Nucleus accumbens (tissue), 56 donors: Measurements from ENCODE around the gene GTF2H4.
"Not testable (repeated sequence)": the region's sequence is repeated elsewhere in the genome, so short reads cannot be mapped to it uniquely, and the experiment has no call there.

ENCODE experiments used
- DNase-seq, 56 donors: peaks; one replicate each; lab custom pipeline; 2025; lab: John Stamatoyannopoulos, UW

GTF2H4 gene

DNA sequence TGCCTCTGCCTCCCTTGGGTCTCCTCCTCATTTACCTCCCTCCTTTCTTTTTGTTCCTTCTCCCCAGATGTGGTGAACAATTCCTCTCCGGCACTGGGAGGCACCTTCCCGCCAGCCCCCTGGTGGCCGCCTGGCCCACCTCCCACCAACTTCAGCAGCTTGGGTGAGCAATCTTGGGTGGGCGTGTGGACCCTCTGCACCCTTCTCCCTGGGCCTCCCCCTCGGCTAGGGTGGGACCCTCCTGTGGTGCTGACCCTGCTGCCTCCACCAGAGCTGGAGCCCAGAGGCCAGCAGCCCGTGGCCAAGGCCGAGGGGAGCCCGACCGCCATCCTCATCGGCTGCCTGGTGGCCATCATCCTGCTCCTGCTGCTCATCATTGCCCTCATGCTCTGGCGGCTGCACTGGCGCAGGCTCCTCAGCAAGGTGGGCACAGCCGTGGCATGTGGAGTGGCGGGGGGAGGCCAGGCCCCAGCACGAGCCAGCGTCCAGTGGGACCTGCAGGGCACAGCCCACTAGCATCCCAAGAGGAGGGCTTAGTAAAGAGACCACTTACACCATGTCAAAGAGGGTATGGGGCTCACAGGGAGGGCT lies 14.9 kb upstream of the GTF2H4 start:
- DNase-seq = no peak

DNA sequence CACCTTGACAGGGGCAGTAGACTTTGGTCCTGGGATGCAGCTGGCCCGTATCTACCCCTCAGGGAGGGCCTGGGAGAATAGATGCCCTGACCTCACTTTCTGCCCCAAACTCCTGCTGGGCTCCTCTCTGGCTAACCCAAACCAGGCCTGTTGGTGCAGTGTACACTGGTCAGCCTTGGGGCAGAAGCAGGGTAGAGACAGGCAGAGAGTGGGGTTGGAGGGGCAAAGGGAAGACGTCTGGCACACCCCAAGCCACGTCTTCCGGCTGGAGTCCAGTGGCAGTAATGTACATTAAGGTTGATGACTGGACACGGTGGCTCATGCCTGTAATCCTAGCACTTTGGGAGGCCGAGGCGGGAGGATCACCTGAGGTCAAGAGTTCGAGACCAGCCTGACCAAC lies 14.3 kb upstream of the GTF2H4 start:
- DNase-seq = no peak

- DNase-seq = no peak
These were observed 13.6 kb upstream of the GTF2H4 start for GRCh38 chr6:30894381-30894780.

DNA sequence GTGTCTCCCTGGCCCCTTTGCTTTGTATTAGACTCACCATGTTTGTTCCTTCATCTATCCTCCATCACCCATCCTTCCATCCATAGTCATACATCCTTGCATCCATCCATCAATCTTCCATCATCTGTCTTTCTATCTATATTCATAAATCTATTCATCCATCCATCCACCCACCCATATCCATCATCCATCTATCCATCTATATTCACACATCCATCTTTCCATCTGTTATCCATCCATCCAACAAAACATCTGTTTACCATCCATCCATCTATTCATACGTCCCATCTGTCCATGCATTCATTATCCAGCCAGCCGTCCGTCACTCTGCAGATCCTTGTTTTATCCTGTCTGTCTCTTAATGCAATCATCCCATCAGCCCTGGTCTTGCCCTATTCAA lies 13.1 kb upstream of the GTF2H4 start:
- no peak for DNase-seq

DNA sequence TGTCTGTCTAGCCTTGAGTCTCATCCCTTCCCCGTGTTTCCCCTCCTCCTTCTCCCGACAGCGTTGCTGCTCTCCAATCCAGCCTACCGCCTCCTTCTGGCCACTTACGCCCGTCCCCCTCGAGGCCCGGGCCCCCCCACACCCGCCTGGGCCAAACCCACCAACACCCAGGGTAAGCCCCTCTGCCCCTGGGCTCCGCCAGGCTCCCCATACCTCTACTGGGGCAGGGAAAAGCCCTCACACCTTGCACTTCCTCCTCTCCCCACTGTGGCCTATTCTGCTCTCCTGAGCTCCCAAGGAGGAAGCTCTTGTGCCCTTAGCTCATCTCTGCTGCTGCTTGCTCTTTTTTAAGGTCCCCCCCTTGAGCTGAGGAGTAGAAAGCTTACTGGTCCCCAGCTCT lies 12.7 kb upstream of the GTF2H4 start:
- DNase-seq = no peak

DNA sequence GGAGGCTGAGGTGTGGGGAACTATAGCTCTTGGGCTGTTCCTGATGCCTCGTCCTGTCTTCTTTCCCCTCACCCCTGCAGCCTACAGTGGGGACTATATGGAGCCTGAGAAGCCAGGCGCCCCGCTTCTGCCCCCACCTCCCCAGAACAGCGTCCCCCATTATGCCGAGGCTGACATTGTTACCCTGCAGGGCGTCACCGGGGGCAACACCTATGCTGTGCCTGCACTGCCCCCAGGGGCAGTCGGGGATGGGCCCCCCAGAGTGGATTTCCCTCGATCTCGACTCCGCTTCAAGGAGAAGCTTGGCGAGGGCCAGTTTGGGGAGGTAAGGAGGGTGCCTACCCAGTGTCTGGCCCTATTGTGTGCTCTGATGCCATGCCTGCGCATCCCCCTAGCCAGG lies 11.5 kb upstream of the GTF2H4 start:
- no peak for DNase-seq

- DNase-seq = no peak
These were observed 10.1 kb upstream of the GTF2H4 start for GRCh38 chr6:30897882-30898281.

DNA sequence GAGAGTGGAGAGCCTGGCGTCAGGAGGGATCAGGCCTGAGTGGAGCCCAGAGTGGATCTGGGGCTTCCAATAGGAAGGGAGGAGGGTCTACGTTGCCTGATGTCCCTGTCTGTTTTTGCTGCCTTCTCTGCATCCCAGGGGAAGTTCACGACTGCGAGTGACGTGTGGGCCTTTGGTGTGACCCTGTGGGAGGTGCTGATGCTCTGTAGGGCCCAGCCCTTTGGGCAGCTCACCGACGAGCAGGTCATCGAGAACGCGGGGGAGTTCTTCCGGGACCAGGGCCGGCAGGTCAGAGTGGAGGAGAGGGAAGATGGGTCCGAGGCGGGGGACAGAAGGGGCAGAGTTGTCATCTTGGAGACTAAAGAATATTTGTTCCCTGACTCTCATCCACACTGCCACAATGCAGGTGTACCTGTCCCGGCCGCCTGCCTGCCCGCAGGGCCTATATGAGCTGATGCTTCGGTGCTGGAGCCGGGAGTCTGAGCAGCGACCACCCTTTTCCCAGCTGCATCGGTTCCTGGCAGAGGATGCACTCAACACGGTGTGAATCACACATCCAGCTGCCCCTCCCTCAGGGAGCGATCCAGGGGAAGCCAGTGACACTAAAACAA lies 9.2 kb upstream of the GTF2H4 start:
- DNase-seq = no peak

DNA sequence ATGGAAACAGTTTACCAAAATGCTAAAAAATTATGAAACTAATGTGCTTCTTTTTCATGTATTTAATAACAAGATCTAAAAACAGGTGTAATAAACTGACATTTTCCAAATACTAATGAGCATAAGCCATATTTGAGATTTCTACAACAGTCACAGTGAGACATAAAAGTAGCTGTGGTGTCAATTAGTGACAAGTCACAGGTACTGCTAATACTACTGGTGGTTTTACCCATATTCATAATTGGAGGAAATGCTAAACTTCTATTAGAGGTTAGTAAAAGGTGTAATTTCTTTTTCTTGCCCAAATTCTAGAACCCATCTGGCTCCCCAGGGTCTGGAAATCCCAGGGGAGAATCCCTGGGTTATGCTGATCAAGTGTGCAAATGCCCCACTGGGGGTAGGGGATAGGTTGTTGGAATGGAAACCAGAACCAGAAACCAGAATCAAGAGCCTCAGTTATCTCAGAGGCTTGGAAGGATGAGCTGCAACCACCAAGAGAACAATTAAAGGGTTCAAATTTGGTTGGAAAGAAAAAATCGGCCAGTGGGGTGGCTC lies 7.1 kb upstream of the GTF2H4 start:
- no peak for DNase-seq

DNA sequence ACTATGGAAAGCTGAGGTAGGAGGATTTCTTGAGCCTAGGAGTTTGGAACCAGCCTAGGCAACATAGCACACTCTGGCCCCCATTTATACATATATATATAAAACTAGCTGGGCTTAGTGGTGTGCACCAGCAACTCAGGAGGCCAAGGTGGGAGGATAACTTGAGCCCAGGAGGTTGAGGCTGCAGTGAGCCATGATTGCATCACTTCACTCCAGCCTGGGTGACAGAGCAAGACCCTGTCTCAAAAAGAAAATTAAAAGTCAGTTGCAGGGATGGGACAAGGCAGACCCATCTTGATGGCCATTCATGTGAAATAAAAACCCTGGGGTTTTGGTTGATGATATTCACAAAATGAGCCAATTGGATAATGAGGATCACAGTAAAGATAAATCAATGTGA lies 6.6 kb upstream of the GTF2H4 start:
- DNase-seq = no peak

DNA sequence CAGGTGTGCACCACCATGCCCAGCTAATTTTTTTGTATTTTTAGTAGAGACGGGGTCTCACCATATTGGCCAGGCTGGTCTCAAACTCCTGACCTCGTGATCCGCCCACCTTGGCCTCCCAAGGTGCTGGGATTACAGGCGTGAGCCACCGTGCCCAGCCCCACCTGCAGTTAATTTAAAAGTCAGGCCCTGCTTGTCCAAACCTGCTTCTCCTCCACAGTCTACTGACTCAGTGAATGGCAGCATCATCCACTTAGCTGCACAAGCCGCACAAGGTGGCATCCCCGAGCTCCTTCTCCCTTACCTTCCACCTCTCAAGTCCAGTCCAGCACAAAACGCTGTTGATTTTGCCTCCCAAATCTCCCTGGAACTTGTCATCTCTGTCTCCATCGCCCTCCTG lies 5.8 kb upstream of the GTF2H4 start:
- DNase-seq = not testable (repeated sequence)

DNA sequence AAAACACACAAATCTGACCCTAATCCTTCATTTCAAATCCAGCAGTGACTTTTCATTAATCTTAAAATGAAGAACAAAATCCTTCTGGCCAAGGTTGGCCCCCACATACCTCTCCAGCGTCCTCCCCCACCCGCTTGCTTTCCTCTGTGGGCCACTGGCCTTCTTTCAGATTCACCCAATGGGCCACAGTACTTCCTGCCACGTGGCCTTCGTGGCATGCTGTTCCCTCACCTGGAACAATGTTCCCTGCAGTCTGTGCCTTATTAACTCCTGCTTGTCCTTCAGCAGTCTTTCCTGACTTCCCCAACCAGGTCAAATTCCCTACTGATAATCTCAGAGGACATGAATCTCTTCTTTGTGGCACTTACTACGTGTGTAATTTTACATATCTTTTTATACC lies 5.3 kb upstream of the GTF2H4 start:
- no peak for DNase-seq

DNA sequence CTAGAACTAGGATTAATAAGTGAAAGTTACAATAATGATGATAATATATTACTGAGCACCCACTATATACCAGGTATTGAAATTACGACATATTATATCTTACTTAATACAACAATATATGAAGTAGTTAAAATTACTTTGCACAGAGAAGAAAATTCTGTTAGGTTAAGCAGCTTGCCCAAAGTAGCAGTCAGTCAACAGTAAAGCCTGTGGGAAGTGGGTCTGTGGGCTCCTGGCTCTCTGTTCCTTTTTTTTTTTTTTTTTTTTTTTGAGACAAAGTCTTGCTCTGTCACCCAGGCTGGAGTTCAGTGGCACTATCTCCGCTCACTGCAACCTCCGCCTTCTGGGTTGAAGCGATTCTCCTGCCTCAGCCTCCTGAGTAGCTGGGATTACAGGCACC lies 4.8 kb upstream of the GTF2H4 start:
- no peak for DNase-seq

- not testable (repeated sequence) for DNase-seq
These were observed 683 bp upstream of the GTF2H4 start for GRCh38 chr6:30907290-30907757.

DNA sequence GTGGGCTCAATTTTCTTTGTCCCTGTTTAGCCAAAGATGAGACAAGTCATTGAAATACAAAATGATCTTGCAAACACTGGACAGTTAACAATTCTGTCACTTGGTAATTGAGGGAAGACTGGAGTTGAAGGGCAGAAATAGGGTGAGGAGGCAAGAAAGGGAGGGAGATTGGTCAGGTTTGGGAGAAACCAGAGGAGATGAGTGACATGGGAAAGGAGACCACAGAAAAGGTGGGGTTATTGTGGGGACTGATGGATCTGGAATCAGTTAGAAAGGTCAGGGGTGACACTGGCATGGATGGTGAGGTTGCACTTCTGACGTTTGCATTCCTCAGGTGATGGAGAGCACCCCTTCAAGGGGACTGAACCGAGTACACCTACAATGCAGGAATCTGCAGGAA lies 693 bp downstream of the GTF2H4 start:
- no peak for DNase-seq

- DNase-seq = not testable (repeated sequence)
These were observed 2.5 kb downstream of the GTF2H4 start for GRCh38 chr6:30910473-30910872.

DNA sequence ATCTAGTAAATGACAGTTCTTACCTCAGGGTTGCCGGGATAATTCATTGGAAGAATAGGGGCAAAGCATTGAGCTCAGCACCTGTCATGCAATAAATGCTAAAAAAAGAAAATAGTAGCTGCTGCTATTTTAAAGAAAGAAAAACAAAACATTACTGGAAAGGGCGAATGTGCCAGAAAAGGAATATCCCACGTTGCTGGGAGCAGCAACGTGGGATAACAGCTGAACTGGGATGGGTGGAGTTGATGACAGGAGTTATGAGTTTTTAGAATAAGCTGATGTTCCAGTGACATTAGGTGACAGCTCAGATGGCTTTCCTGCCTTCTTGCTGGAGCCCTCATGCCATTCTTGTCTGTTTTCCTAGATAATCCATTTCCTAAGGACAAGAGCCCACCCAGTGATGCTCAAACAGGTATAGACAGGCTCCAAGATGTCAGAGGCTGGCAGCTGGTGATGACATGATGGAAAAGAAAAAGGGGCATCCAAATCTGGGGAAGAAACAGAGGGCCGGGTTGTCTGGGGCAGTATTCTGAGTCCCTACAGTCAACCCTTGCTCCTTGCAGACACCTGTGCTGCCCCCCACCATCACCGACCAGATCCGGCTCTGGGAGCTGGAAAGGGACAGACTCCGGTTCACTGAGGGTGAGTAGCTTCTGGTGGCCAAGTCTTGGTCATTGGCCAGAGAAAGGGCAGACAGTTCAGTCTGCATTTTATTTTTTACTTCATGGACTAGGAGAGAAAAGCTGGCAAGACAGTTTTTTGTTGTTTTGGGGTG lies 4.9 kb downstream of the GTF2H4 start:
- peak in 3 of 56 donors; percentile 2 to 10 (median 7) for DNase-seq

DNA sequence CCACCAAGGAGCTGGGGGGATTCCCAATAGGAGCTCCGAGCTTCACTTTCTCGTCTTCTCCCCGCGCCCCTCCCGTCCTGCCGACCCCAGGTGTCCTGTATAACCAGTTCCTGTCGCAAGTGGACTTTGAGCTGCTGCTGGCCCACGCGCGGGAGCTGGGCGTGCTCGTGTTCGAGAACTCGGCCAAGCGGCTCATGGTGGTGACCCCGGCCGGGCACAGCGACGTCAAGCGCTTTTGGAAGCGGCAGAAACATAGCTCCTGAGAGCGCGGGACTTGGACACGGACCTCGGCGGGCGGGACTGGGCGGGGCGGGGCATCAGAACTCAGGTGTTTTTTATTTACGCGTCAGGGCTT lies 5.7 kb downstream of the GTF2H4 start:
- DNase-seq = peak in 1 of 56 donors; percentile 75

DNA sequence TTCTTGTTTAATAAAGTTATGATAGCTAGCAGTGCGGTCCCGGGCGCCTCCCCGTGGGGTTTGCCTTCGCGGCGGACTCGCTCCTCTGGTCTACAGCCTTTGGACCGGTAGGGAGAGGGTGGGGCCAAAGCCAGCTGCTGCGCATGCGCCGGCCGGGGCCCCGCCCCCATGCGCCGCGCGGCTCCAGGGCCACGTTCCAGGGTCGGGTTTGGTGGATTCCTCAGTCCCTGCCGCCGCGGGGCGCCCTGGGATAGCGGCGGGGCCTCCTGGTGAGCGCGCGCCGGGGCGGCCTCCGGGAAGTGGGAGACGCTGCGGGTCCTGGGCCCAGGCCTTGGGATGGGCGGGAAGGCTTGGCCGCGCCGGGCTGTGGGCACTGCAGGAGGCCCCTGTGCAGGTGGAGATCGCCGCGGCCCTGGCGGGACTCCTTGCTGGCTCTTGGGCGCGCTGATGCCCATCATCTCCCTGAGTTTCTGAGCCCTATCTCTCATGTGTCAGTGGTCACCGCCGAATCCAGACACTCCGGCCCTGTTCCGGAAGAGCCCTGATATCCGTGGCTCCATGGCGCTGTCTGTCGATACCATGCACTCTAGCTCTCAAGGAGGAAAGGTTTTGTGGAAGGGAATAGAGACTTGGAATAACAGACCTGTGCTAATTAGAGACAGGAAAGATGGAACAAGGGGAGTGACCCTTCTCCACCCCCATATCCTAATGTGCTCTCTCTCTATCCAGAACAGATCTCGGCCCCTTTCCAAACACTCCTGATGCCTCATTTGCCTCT lies 6.3 kb downstream of the GTF2H4 start, which contains the start of gene VARS2:
Gene VARS2 (plus strand): TSS at position 163 of the 778 bp plus-strand sequence. CDS start 599 bp downstream, at position 762.
- peak in 55 of 56 donors; percentile 38 to 97 (median 90) for DNase-seq

- peak in 19 of 56 donors; percentile 8 to 58 (median 39) for DNase-seq
These were observed 7.0 kb downstream of the GTF2H4 start for GRCh38 chr6:30914854-30915590.
